Liver (tissue), 9 donors: ENCODE measurements around the gene SKAP1. TPM values are rescaled to one million over a fixed set of nuclear protein-coding genes. Genes with fewer than 3 reads are reported as not detected.

Source experiments
- DNase-seq: peaks from one replicate; pipeline ENCODE4 v3.0.0-alpha.2; 2017; ENCODE audit warnings: low spot score
- H3K27ac ChIP-seq, 2 donors: one replicate each; pipeline ENCODE4 v1.7.0; 2013; ENCODE audit warnings: inconsistent platforms in 2 of 2, low read length in 2 of 2, control low read depth in 1 of 2, low read depth in 1 of 2, mild to moderate bottlenecking in 1 of 2
- H3K27me3 ChIP-seq, 4 donors: one replicate each; pipeline versions ENCODE4 v1.6.1 to v1.7.0; 2013; ENCODE audit warnings: low read length in 3 of 4, inconsistent platforms in 1 of 4, mild to moderate bottlenecking in 1 of 4, moderate library complexity in 1 of 4; ENCODE audit not compliant: control insufficient read depth in 4 of 4, insufficient read depth in 4 of 4
- H3K36me3 ChIP-seq, 4 donors: one replicate each; pipeline versions ENCODE4 v1.6.1 to v1.7.0; 2013; ENCODE audit warnings: low read length in 3 of 4, mild to moderate bottlenecking in 3 of 4, low read depth in 1 of 4, moderate library complexity in 1 of 4; ENCODE audit not compliant: control insufficient read depth in 4 of 4, insufficient read depth in 3 of 4
- H3K4me1 ChIP-seq, 4 donors: one replicate each; pipeline versions ENCODE4 v1.6.1 to v1.7.0; 2013; ENCODE audit warnings: low read length in 3 of 4, mild to moderate bottlenecking in 3 of 4, moderate library complexity in 1 of 4; ENCODE audit not compliant: control insufficient read depth in 4 of 4, insufficient read depth in 4 of 4
- H3K4me3 ChIP-seq, 3 donors: one replicate each; pipeline versions ENCODE4 v1.6.1 to v1.7.0; 2013; ENCODE audit warnings: low read length in 3 of 3, control low read depth in 1 of 3, low read depth in 1 of 3, mild to moderate bottlenecking in 1 of 3
- H3K9ac ChIP-seq, 2 donors: one replicate each; pipeline ENCODE4 v1.7.0; 2013; ENCODE audit warnings: low read length in 2 of 2, mild to moderate bottlenecking in 2 of 2, moderate library complexity in 2 of 2, control low read depth in 1 of 2, low read depth in 1 of 2
- H3K9me3 ChIP-seq, 4 donors: one replicate each; pipeline versions ENCODE4 v1.6.1 to v1.7.0; 2013; ENCODE audit warnings: low read length in 3 of 4; ENCODE audit not compliant: control insufficient read depth in 4 of 4
- EGR1 ChIP-seq, 2 donors: IDR thresholded peaks; 2 replicates each; pipeline ENCODE4 v1.6.1; 2016 to 2018; ENCODE audit warnings: antibody characterized with exemption in 2 of 2, low read depth in 2 of 2
- FOXA1 ChIP-seq: IDR thresholded peaks from 2 replicates; pipeline ENCODE4 v1.6.1; 2016; ENCODE audit warnings: antibody characterized with exemption
- FOXA2 ChIP-seq: IDR thresholded peaks from 2 replicates; pipeline ENCODE4 v1.6.1; 2016; ENCODE audit warnings: antibody characterized with exemption
- GABPA ChIP-seq, 2 donors: IDR thresholded peaks in 1 of 2; conservative IDR thresholded peaks in 1 of 2; 2 replicates each; pipeline ENCODE4 v1.6.1; 2016; ENCODE audit warnings: antibody characterized with exemption in 2 of 2, mild to moderate bottlenecking in 1 of 2, moderate library complexity in 1 of 2
- HNF4A ChIP-seq, 2 donors: conservative IDR thresholded peaks; 2 replicates each; pipeline ENCODE4 v1.6.1; 2016; ENCODE audit warnings: antibody characterized with exemption in 2 of 2, mild to moderate bottlenecking in 2 of 2
- HNF4G ChIP-seq: IDR thresholded peaks from 2 replicates; pipeline ENCODE4 v1.6.1; 2016; ENCODE audit warnings: antibody characterized with exemption
- JUND ChIP-seq, 2 donors: IDR thresholded peaks; 2 replicates each; pipeline ENCODE4 v1.6.1; 2016; ENCODE audit warnings: antibody characterized with exemption in 2 of 2
- NR2F2 ChIP-seq: IDR thresholded peaks from 2 replicates; pipeline ENCODE4 v1.6.1; 2016; ENCODE audit warnings: antibody characterized with exemption
- RAD21 ChIP-seq, 2 donors: IDR thresholded peaks; 2 replicates each; pipeline ENCODE4 v1.6.1; 2016; ENCODE audit warnings: antibody characterized with exemption in 2 of 2, mild to moderate bottlenecking in 2 of 2
- RXRA ChIP-seq, 2 donors: IDR thresholded peaks; 2 replicates each; pipeline ENCODE4 v1.6.1; 2017 to 2018; ENCODE audit warnings: antibody characterized with exemption in 2 of 2, mild to moderate bottlenecking in 1 of 2
- SP1 ChIP-seq: IDR thresholded peaks from 2 replicates; pipeline ENCODE4 v1.6.1; 2018; ENCODE audit warnings: antibody characterized with exemption, mild to moderate bottlenecking
- TAF1 ChIP-seq: conservative IDR thresholded peaks from 2 replicates; pipeline ENCODE4 v1.6.1; 2016; ENCODE audit warnings: antibody characterized with exemption, mild to moderate bottlenecking
- YY1 ChIP-seq: IDR thresholded peaks from 2 replicates; pipeline ENCODE4 v1.6.1; 2016; ENCODE audit warnings: antibody characterized with exemption, mild to moderate bottlenecking
- WGBS: extraction: QIAGEN DNeasy Blood & Tissue Kit; methylation state at CpG from one replicate; pipeline ENCODE4 v1.1.7; 2013; 5-methylcytosine and 5-hydroxymethylcytosine counted together
- polyA plus RNA-seq, 2 donors: library from polyadenylated mRNA; stranded (reverse) in 1 of 2; unstranded in 1 of 2; fragments of 200-250 nt in 1 of 2; fragments of >200 nt in 1 of 2; fragmentation: Nextera tagmentation in 1 of 2; extraction: Ambion mirVana in 1 of 2; gene quantifications; one replicate each; pipeline versions ENCODE4 v1.2.1 to v1.2.3, GENCODE V29; 2013 to 2015
- total RNA-seq, 2 donors: library from RNA; depleted of rRNA; stranded (reverse); fragments of >200 nt; gene quantifications; one replicate each; pipeline ENCODE4 v1.2.3, GENCODE V29; 2014
- TF ChIP-seq, protein P1 (sequence below): fragments of 150-350 bp; IDR thresholded peaks from 2 replicates; pipeline ENCODE4 v1.5.1; 2017; ENCODE audit warnings: improper control_type of control experiment, low read depth, low read length; ENCODE audit not compliant: missing input control
- TF ChIP-seq, protein P2 (sequence below): IDR thresholded peaks from 2 replicates; pipeline ENCODE4 v1.6.1; 2016; ENCODE audit warnings: antibody characterized with exemption, mild to moderate bottlenecking
- TF ChIP-seq, protein P3 (sequence below): IDR thresholded peaks from 2 replicates; pipeline ENCODE4 v1.6.1; 2016; ENCODE audit warnings: antibody characterized with exemption
- TF ChIP-seq, protein P4 (sequence below): IDR thresholded peaks from 2 replicates; pipeline ENCODE4 v1.6.1; 2016; ENCODE audit warnings: antibody characterized with exemption
- TF ChIP-seq, protein P5 (sequence below): IDR thresholded peaks from 2 replicates; pipeline ENCODE4 v1.6.1; 2016; ENCODE audit warnings: antibody characterized with exemption
- donor health status: healthy.
- donor health status: healthy.
- donor health status: healthy.
- donor health status: healthy.
- donor health status: healthy.

The SKAP1 gene
- total and polyA plus RNA-seq, 4 donors = 2.5 to 20.8 (median 11.3) TPM

DNA sequence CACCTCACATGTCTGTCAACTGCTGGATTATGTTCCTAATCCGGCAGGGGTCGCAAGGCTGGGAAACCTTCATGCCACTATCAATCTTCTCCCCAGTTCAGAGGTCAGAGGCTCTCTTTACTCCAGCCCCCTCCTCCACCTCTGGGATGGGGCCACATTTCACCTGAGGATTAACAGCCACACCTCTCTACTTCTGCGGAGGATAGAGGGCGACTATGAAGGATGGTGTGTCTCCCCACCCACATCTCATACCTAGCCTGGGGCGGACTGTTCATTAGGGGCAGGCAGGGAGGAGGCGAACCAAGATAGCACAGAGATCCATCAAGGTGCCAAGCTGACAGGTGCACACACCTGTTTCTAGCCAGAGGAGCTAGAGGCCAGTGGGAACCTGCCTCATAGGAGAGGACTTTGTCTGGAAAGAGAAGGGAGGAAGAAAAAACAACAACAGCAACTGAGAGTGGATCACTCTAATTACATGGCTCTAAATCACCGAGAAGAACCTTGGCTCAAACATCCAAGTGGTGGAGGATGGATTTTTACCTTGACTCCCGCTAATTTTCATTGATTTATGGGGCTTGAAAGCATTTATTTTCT lies 41.9 kb upstream of the SKAP1 start:
- Histone ChIP-seq H3K9ac (no peak overlapping the region), H3K27me3 (peaks cover 0 to 1% (median 0%) of the 10 kb centered on the region in 4 donors), H3K36me3 (no peaks in the 10 kb centered on the region), H3K9me3 (no peaks in the 10 kb centered on the region), H3K27ac (no peak overlapping the region), H3K4me3 (no peak overlapping the region), H3K4me1 (no peaks in the 10 kb centered on the region)
- 56% methylated on average over 8 of the region's 8 CpGs for WGBS
- TF ChIP-seq, protein P1, sequence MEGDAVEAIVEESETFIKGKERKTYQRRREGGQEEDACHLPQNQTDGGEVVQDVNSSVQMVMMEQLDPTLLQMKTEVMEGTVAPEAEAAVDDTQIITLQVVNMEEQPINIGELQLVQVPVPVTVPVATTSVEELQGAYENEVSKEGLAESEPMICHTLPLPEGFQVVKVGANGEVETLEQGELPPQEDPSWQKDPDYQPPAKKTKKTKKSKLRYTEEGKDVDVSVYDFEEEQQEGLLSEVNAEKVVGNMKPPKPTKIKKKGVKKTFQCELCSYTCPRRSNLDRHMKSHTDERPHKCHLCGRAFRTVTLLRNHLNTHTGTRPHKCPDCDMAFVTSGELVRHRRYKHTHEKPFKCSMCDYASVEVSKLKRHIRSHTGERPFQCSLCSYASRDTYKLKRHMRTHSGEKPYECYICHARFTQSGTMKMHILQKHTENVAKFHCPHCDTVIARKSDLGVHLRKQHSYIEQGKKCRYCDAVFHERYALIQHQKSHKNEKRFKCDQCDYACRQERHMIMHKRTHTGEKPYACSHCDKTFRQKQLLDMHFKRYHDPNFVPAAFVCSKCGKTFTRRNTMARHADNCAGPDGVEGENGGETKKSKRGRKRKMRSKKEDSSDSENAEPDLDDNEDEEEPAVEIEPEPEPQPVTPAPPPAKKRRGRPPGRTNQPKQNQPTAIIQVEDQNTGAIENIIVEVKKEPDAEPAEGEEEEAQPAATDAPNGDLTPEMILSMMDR = no peak
- no peak for TF ChIP-seq SP1
- no peak for DNase-seq

DNA sequence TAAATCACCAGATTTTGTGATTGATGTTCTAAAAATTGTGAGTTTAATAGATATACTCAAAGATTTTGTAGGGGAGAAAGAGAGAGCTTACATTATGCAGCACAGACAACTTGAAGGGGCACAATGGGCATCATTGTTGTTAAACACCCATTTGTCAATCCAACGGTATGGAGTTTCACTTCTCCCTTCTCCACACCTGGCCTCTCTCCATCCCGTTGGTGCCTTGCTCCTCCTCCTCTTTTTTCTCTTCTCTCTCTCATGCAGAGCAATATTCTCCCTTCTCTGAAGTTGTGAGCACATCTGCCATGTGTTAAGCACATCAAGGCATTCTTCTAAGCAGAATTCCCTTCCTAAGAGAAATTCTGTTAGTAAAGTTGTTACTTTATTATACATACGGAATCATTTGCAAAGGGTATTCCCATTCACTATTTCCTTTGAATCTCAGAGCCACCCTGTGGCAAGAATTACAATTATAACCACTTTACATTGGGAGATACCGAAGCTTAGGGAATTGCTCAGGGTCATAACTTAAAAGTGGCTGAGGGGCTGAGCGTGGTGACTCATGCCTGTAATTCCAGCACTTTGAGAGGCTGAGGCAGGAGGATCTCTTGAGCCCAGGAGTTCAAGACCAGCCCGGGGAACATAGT lies 40.5 kb upstream of the SKAP1 start:
- peaks cover 0 to 3% (median 0%) of the 10 kb centered on the region in 4 donors for H3K27me3 ChIP-seq

More for the DNA sequence above, 40.5 kb upstream of the SKAP1 start:
- no peak for DNase-seq
- no peak for TF ChIP-seq SP1
- TF ChIP-seq EGR1 (IDR thresholded peaks at IDR 0.05; ENCODE audit: low read depth in 2 of 2) = no peak
- no peak for TF ChIP-seq HNF4A (conservative IDR thresholded peaks at IDR 0.05)
- TF ChIP-seq GABPA (IDR thresholded peaks at IDR 0.05 in 1 of 2, conservative IDR thresholded peaks at IDR 0.05 in 1 of 2) = no peak
- no peak for TF ChIP-seq JUND (IDR thresholded peaks at IDR 0.05)
- TF ChIP-seq YY1 = no peak
- TF ChIP-seq FOXA1 = no peak
- TF ChIP-seq, protein P2, sequence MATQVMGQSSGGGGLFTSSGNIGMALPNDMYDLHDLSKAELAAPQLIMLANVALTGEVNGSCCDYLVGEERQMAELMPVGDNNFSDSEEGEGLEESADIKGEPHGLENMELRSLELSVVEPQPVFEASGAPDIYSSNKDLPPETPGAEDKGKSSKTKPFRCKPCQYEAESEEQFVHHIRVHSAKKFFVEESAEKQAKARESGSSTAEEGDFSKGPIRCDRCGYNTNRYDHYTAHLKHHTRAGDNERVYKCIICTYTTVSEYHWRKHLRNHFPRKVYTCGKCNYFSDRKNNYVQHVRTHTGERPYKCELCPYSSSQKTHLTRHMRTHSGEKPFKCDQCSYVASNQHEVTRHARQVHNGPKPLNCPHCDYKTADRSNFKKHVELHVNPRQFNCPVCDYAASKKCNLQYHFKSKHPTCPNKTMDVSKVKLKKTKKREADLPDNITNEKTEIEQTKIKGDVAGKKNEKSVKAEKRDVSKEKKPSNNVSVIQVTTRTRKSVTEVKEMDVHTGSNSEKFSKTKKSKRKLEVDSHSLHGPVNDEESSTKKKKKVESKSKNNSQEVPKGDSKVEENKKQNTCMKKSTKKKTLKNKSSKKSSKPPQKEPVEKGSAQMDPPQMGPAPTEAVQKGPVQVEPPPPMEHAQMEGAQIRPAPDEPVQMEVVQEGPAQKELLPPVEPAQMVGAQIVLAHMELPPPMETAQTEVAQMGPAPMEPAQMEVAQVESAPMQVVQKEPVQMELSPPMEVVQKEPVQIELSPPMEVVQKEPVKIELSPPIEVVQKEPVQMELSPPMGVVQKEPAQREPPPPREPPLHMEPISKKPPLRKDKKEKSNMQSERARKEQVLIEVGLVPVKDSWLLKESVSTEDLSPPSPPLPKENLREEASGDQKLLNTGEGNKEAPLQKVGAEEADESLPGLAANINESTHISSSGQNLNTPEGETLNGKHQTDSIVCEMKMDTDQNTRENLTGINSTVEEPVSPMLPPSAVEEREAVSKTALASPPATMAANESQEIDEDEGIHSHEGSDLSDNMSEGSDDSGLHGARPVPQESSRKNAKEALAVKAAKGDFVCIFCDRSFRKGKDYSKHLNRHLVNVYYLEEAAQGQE = no peak
- no peak for TF ChIP-seq TAF1
- no peak for TF ChIP-seq NR2F2
- no peak for TF ChIP-seq FOXA2
- TF ChIP-seq RAD21 (IDR thresholded peaks at IDR 0.05) = no peak
- TF ChIP-seq, protein P1 = no peak
- TF ChIP-seq, protein P3, sequence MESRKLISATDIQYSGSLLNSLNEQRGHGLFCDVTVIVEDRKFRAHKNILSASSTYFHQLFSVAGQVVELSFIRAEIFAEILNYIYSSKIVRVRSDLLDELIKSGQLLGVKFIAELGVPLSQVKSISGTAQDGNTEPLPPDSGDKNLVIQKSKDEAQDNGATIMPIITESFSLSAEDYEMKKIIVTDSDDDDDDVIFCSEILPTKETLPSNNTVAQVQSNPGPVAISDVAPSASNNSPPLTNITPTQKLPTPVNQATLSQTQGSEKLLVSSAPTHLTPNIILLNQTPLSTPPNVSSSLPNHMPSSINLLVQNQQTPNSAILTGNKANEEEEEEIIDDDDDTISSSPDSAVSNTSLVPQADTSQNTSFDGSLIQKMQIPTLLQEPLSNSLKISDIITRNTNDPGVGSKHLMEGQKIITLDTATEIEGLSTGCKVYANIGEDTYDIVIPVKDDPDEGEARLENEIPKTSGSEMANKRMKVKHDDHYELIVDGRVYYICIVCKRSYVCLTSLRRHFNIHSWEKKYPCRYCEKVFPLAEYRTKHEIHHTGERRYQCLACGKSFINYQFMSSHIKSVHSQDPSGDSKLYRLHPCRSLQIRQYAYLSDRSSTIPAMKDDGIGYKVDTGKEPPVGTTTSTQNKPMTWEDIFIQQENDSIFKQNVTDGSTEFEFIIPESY = no peak
- TF ChIP-seq, protein P4, sequence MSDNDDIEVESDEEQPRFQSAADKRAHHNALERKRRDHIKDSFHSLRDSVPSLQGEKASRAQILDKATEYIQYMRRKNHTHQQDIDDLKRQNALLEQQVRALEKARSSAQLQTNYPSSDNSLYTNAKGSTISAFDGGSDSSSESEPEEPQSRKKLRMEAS = no peak
- TF ChIP-seq HNF4G = no peak
- no peak for TF ChIP-seq RXRA (IDR thresholded peaks at IDR 0.05)
- TF ChIP-seq, protein P5, sequence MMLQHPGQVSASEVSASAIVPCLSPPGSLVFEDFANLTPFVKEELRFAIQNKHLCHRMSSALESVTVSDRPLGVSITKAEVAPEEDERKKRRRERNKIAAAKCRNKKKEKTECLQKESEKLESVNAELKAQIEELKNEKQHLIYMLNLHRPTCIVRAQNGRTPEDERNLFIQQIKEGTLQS = no peak
- no peak overlapping the region for H3K9ac ChIP-seq
- no peaks in the 10 kb centered on the region for H3K9me3 ChIP-seq
- no peak overlapping the region for H3K4me3 ChIP-seq
- H3K36me3 ChIP-seq = no peaks in the 10 kb centered on the region
- WGBS = 53% methylated on average over 6 of the region's 6 CpGs
- H3K27ac ChIP-seq = no peak overlapping the region
- no peaks in the 10 kb centered on the region for H3K4me1 ChIP-seq
